Mesothelial cell of epicardium (in vitro differentiated cells): ENCODE data around the gene LPIN1. TPM values are rescaled to one million over a fixed set of nuclear protein-coding genes. Genes with fewer than 3 reads are reported as not detected.

Experiments used
- DNase-seq, 2 experiments: peaks; one replicate each; pipeline ENCODE4 v3.0.0; 2021; ENCODE audit warnings: low spot score in 2 of 2; ENCODE audit not compliant: unreplicated experiment in 2 of 2
- H3K27ac Mint-ChIP-seq: 2 replicates; pipeline ENCODE4 v1.8.0; 2021; ENCODE audit warnings: mixed read lengths
- H3K27me3 Mint-ChIP-seq: 2 replicates; pipeline ENCODE4 v1.8.0; 2021; ENCODE audit warnings: low read depth, mixed read lengths
- H3K36me3 Mint-ChIP-seq: 2 replicates; pipeline ENCODE4 v1.8.0; 2021; ENCODE audit warnings: mixed read lengths
- H3K4me1 Mint-ChIP-seq: 2 replicates; pipeline ENCODE4 v1.8.0; 2021; ENCODE audit warnings: mixed read lengths
- H3K4me3 Mint-ChIP-seq: 2 replicates; pipeline ENCODE4 v1.8.0; 2021; ENCODE audit warnings: mild to moderate bottlenecking, moderate library complexity, mixed read lengths
- H3K9me3 Mint-ChIP-seq: 2 replicates; pipeline ENCODE4 v1.8.0; 2021; ENCODE audit warnings: mixed read lengths
- total RNA-seq: library from RNA; stranded (reverse); gene quantifications from 3 replicates; pipeline ENCODE4 v1.2.1, GENCODE V29; 2021
- TF ChIP-seq, protein P1 (sequence below): fragments of 200-600 bp; sonication (generic); IDR thresholded peaks from one replicate; pipeline ENCODE4 v1.5.0; 2021; ENCODE audit warnings: antibody characterized with exemption; ENCODE audit not compliant: unreplicated experiment

LPIN1 gene
- total RNA-seq, 1 donor from 2014 or later = 36.1 TPM

DNA sequence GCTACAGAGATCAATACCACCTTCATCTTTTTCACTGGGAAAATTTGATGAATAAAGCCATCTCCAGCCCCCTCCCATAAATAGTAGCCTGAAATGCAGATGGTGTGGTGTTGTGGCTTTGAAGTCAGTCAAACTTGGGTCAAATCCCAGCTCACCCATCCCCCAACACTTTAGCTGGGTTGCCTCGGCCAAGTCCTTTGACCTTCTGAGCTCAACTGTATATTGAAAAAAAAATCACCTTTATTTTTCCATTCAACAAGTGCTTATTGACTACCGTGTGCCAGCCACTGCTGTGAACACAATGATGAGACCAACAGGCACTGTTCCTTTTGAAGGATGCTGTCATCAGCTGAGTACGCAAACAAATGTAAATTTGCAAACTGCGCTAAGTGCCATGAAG, 41.4 kb upstream of the LPIN1 start:
- TF ChIP-seq, protein P1, sequence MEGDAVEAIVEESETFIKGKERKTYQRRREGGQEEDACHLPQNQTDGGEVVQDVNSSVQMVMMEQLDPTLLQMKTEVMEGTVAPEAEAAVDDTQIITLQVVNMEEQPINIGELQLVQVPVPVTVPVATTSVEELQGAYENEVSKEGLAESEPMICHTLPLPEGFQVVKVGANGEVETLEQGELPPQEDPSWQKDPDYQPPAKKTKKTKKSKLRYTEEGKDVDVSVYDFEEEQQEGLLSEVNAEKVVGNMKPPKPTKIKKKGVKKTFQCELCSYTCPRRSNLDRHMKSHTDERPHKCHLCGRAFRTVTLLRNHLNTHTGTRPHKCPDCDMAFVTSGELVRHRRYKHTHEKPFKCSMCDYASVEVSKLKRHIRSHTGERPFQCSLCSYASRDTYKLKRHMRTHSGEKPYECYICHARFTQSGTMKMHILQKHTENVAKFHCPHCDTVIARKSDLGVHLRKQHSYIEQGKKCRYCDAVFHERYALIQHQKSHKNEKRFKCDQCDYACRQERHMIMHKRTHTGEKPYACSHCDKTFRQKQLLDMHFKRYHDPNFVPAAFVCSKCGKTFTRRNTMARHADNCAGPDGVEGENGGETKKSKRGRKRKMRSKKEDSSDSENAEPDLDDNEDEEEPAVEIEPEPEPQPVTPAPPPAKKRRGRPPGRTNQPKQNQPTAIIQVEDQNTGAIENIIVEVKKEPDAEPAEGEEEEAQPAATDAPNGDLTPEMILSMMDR = no peak
- no peak for DNase-seq
- peaks cover 4% of the 10 kb centered on the region for H3K4me1 Mint-ChIP-seq
- H3K27ac Mint-ChIP-seq = no peak overlapping the region
- H3K27me3 Mint-ChIP-seq = no peaks in the 10 kb centered on the region
- no peaks in the 10 kb centered on the region for H3K36me3 Mint-ChIP-seq
- no peak overlapping the region for H3K4me3 Mint-ChIP-seq
- H3K9me3 Mint-ChIP-seq = peaks cover 11% of the 10 kb centered on the region

DNA sequence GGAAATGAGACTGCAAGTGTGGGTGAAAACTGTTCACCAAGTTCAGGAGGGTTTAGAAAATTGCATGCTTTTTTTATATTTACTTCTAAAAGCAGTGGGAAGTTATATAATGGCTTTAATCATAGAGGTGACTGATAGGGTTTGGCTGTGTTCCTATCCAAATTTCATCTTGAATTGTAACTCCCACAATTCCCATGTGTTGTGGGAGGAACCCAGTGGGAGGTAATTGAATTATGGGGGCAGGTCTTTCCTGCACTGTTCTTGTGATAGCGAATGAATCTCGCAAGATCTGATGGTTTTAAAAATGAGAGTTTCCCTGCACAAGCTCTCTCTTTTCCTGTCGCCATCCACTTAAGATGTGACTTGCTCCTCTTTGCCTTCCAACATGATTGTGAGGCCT, 40.7 kb upstream of the LPIN1 start:
- TF ChIP-seq, protein P1 = no peak
- Mint-ChIP-seq H3K4me3 (no peak overlapping the region), H3K27me3 (no peaks in the 10 kb centered on the region), H3K27ac (no peak overlapping the region), H3K36me3 (no peaks in the 10 kb centered on the region), H3K4me1 (peaks cover 8% of the 10 kb centered on the region), H3K9me3 (peaks cover 11% of the 10 kb centered on the region)
- DNase-seq = no peak

DNA sequence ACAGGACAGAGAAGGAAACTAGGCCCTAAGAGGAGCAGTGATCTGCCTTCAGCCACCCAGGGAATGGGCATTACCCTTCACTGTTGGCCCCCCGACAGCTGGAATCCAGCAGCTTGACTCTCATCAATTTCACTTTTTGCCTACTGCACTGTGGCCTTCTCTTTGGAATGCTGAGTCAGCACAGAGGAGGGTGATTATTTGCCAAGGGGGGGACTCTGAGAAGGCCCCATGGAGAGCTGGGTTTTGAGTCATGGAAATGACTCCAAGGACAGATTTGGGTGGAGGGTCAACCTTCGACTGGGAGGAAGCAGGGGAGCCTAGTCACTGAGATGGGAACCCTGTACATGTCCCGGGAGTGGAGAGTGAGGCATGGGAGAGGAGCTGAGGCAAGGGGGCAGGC, 38.3 kb upstream of the LPIN1 start:
- H3K27ac Mint-ChIP-seq = no peak overlapping the region
- peaks cover 11% of the 10 kb centered on the region for H3K9me3 Mint-ChIP-seq
- H3K4me3 Mint-ChIP-seq = no peak overlapping the region
- TF ChIP-seq, protein P1 = no peak
- H3K27me3 Mint-ChIP-seq = peaks cover 3% of the 10 kb centered on the region
- H3K4me1 Mint-ChIP-seq = peaks cover 12% of the 10 kb centered on the region
- DNase-seq = no peak
- no peaks in the 10 kb centered on the region for H3K36me3 Mint-ChIP-seq

DNA sequence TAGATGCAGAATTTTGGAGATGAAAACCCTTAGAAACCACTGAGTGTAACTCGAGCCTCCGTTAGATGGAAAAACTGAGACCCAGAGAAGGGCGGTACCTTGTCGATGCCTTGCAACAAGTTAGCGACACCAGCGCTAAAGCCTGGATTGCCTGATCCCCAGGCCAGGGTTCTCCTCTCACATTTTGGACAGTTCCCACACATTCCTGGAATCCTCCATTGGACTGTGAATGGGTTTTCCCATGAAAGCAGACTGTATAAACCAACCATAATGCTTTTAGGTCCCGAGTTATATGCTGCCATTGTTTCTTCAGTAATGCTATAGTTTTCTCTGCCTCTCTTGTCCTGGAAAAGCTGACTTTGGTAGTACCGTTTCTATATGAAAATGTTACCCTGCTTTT, 37.1 kb upstream of the LPIN1 start:
- DNase-seq = no peak
- H3K27me3 Mint-ChIP-seq = peaks cover 3% of the 10 kb centered on the region
- no peak overlapping the region for H3K27ac Mint-ChIP-seq
- H3K36me3 Mint-ChIP-seq = no peaks in the 10 kb centered on the region
- H3K4me3 Mint-ChIP-seq = no peak overlapping the region
- peaks cover 11% of the 10 kb centered on the region for H3K9me3 Mint-ChIP-seq
- TF ChIP-seq, protein P1 = no peak
- H3K4me1 Mint-ChIP-seq = peaks cover 12% of the 10 kb centered on the region

DNA sequence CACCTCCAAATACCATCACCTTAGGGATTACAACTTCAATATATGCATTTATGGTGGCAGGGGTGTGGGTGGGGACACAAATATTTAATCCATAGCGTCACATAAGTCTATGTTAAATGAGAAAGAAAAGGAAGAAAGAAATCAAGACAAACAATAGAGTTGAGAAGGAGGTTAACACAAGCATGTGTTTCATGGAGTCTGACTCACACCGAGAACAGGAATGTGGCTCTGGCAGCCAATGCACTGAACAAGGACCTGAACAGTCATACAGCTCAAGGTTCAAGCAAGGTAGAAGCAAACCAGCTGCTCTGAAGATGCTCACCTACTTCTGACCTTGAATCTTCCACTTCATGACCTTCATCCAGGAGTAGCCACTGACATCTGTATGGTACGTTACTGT, 36.2 kb upstream of the LPIN1 start:
- TF ChIP-seq, protein P1 = no peak
- no peak for DNase-seq
- Mint-ChIP-seq H3K4me1 (peaks cover 12% of the 10 kb centered on the region), H3K27me3 (peaks cover 3% of the 10 kb centered on the region), H3K9me3 (peaks cover 11% of the 10 kb centered on the region), H3K4me3 (no peak overlapping the region), H3K36me3 (no peaks in the 10 kb centered on the region), H3K27ac (no peak overlapping the region)
